Measurements from ENCODE around the gene SP2.

The SP2 gene

GRCh38 chr17:47889734-47890529, 6.1 kb upstream of the SP2 start:
- peak; percentile 95 for TF ChIP-seq CTCF (IDR thresholded peaks at IDR 0.05; ENCODE audit: poor library complexity, severe bottlenecking)
- no peak overlapping the region for H3K27ac ChIP-seq (ENCODE audit: poor library complexity, severe bottlenecking)
- H3K4me3 ChIP-seq (ENCODE audit: severe bottlenecking), result no peak overlapping the region
- DNase-seq (ENCODE audit: low spot score), result peak; percentile 86
- ATAC-seq (ENCODE audit: low read depth), result peak; percentile 97
- H3K4me1 ChIP-seq (ENCODE audit: insufficient read depth, poor library complexity, severe bottlenecking), result peaks cover 13% of the 10 kb centered on the region
- no peaks in the 10 kb centered on the region for H3K36me3 ChIP-seq (ENCODE audit: low read depth)
- no peaks in the 10 kb centered on the region for H3K9me3 ChIP-seq (ENCODE audit: severe bottlenecking)
- H3K27me3 ChIP-seq (ENCODE audit: insufficient read depth, poor library complexity, severe bottlenecking), result no peaks in the 10 kb centered on the region

GRCh38 chr17:47891545-47892088, 4.4 kb upstream of the SP2 start:
- no peak for DNase-seq (ENCODE audit: low spot score)
- TF ChIP-seq CTCF (IDR thresholded peaks at IDR 0.05; ENCODE audit: poor library complexity, severe bottlenecking), result no peak
- no peaks in the 10 kb centered on the region for H3K36me3 ChIP-seq (ENCODE audit: low read depth)
- H3K27ac ChIP-seq (ENCODE audit: poor library complexity, severe bottlenecking), result no peak overlapping the region
- no peak for ATAC-seq (ENCODE audit: low read depth)
- no peaks in the 10 kb centered on the region for H3K9me3 ChIP-seq (ENCODE audit: severe bottlenecking)
- H3K27me3 ChIP-seq (ENCODE audit: insufficient read depth, poor library complexity, severe bottlenecking), result no peaks in the 10 kb centered on the region
- no peak overlapping the region for H3K4me3 ChIP-seq (ENCODE audit: severe bottlenecking)
- peaks cover 6% of the 10 kb centered on the region for H3K4me1 ChIP-seq (ENCODE audit: insufficient read depth, poor library complexity, severe bottlenecking)

GRCh38 chr17:47894498-47895346, 1.3 kb upstream of the SP2 start:
- no peak for ATAC-seq (ENCODE audit: low read depth)
- Histone ChIP-seq H3K27ac (ENCODE audit: poor library complexity, severe bottlenecking) (peak overlapping the region; percentile 72), H3K36me3 (ENCODE audit: low read depth) (peaks cover 9% of the 10 kb centered on the region; the same call in 1 of the 2 replicates), H3K27me3 (ENCODE audit: insufficient read depth, poor library complexity, severe bottlenecking) (no peaks in the 10 kb centered on the region), H3K4me3 (ENCODE audit: severe bottlenecking) (peak overlapping the region; percentile 50), H3K9me3 (ENCODE audit: severe bottlenecking) (no peaks in the 10 kb centered on the region), H3K4me1 (ENCODE audit: insufficient read depth, poor library complexity, severe bottlenecking) (peaks cover 8% of the 10 kb centered on the region)
- DNase-seq (ENCODE audit: low spot score), result no peak
- no peak for TF ChIP-seq CTCF (IDR thresholded peaks at IDR 0.05; ENCODE audit: poor library complexity, severe bottlenecking)

- Histone ChIP-seq H3K36me3 (ENCODE audit: low read depth) (peaks cover 9% of the 10 kb centered on the region; the same call in 1 of the 2 replicates), H3K4me3 (ENCODE audit: severe bottlenecking) (peak overlapping the region; percentile 50), H3K9me3 (ENCODE audit: severe bottlenecking) (no peaks in the 10 kb centered on the region), H3K27ac (ENCODE audit: poor library complexity, severe bottlenecking) (peak overlapping the region; percentile 72), H3K4me1 (ENCODE audit: insufficient read depth, poor library complexity, severe bottlenecking) (peaks cover 8% of the 10 kb centered on the region), H3K27me3 (ENCODE audit: insufficient read depth, poor library complexity, severe bottlenecking) (no peaks in the 10 kb centered on the region)
- DNase-seq (ENCODE audit: low spot score), result no peak
- no peak for TF ChIP-seq CTCF (IDR thresholded peaks at IDR 0.05; ENCODE audit: poor library complexity, severe bottlenecking)
- ATAC-seq (ENCODE audit: low read depth), result no peak
Measured at GRCh38 chr17:47895347-47895855, 635 bp upstream of the SP2 start.
